K562 (cell line): ENCODE data around the gene B3GALT6. TPM values are rescaled to one million over a fixed set of nuclear protein-coding genes. Genes with fewer than 3 reads are reported as not detected.
A peak's percentile ranks its signal among the peaks of the same experiment; 100 is the strongest.

ENCODE experiments used
- ATAC-seq: fragments of 200-7000 bp; cut with Tn5 transposase; 3 replicates; pipeline ENCODE4 v1.9.1; 2020; ENCODE audit warnings: moderate library complexity
- BruUV-seq: library from RNA; stranded (reverse); fragments of 400-500 nt; replicated peaks from 2 replicates; lab custom pipeline; 2021; lab: Mats Ljungman, UMichigan
- CTCF ChIA-PET: fragments of 300-600 bp; formaldehyde crosslinking; extraction: SDS; loops from one replicate; lab custom pipeline; 2021; ENCODE audit warnings: low intra/inter-chr PET ratio; lab: Yijun Ruan, JAX
- POLR2A ChIA-PET: fragments of 300-600, 350-650 bp; sonication (Branson Sonifier 250); formaldehyde crosslinking; extraction: SDS; loops from one replicate; lab custom pipeline; 2021; ENCODE audit warnings: antibody characterized with exemption, inconsistent platforms; lab: Yijun Ruan, JAX
- DNase-seq, 4 experiments: peaks; one replicate each; pipeline versions ENCODE4 v3.0.0 to v3.0.0-alpha.2; 2011 to 2018; ENCODE audit warnings: low spot score in 3 of 4, mixed read lengths in 3 of 4; ENCODE audit errors: extremely low read depth in 1 of 4
- FAIRE-seq: peaks from 2 replicates; lab custom pipeline; 2011; peaks lifted over from hg19 to GRCh38; lab: Jason Lieb, UNC
- H2AFZ ChIP-seq: 2 replicates; pipeline ENCODE4 v1.6.0; 2011; ENCODE audit warnings: low read depth, low read length, control low read depth, inconsistent platforms
- H3K27ac ChIP-seq: fragments of 200-600 bp; 3 replicates; pipeline ENCODE4 v1.8.0; 2011; ENCODE audit warnings: low read depth, mild to moderate bottlenecking, control low read depth, inconsistent platforms, low read length, moderate library complexity, mixed read lengths; ENCODE audit errors: extremely low read depth
- H3K27me3 ChIP-seq, 2 experiments: fragments of 300-600 bp in 1 of 2; 2 replicates in 1 of 2; 3 replicates in 1 of 2; pipeline versions ENCODE4 v1.6.0 to v1.8.0; 2011; ENCODE audit warnings: inconsistent platforms in 2 of 2, low read length in 2 of 2, mild to moderate bottlenecking in 1 of 2, mixed read lengths in 1 of 2, moderate library complexity in 1 of 2; ENCODE audit not compliant: control insufficient read depth in 2 of 2, insufficient read depth in 2 of 2
- H3K36me3 ChIP-seq: fragments of 300-600 bp; 3 replicates; pipeline ENCODE4 v1.8.0; 2011; ENCODE audit warnings: mild to moderate bottlenecking, low read length, inconsistent platforms; ENCODE audit not compliant: control insufficient read depth, insufficient read depth
- H3K4me1 ChIP-seq, 2 experiments: fragments of 200-600 bp in 1 of 2; replicated peaks in 1 of 2; 2 replicates in 1 of 2; 3 replicates in 1 of 2; pipeline versions ENCODE4 v1.5.1 to v1.8.0; 2011; ENCODE audit warnings: inconsistent platforms in 2 of 2, low read length in 2 of 2, mild to moderate bottlenecking in 1 of 2, mixed read lengths in 1 of 2, moderate library complexity in 1 of 2; ENCODE audit not compliant: control insufficient read depth in 2 of 2, insufficient read depth in 2 of 2
- H3K4me2 ChIP-seq: 2 replicates; pipeline ENCODE4 v1.6.1; 2011; ENCODE audit warnings: low read length, control low read depth, inconsistent platforms, mixed read lengths; ENCODE audit not compliant: insufficient read depth
- H3K4me3 ChIP-seq: fragments of 200-600 bp; sonication (generic), shearing (Covaris generic); 2 replicates; pipeline ENCODE4 v1.5.1; 2016; ENCODE audit warnings: control low read depth, inconsistent platforms
- H3K79me2 ChIP-seq: fragments of 200-600 bp; 3 replicates; pipeline ENCODE4 v1.8.0; 2011; ENCODE audit warnings: low read length, inconsistent platforms; ENCODE audit not compliant: control insufficient read depth, insufficient read depth
- H3K9ac ChIP-seq, 2 experiments: 2 replicates each; pipeline versions ENCODE4 v1.6.0 to v1.6.1; 2011; ENCODE audit warnings: low read depth in 2 of 2, low read length in 2 of 2, control low read depth in 1 of 2, inconsistent platforms in 1 of 2, mild to moderate bottlenecking in 1 of 2, mixed read lengths in 1 of 2; ENCODE audit not compliant: insufficient read depth in 1 of 2
- H3K9me1 ChIP-seq: one replicate; pipeline ENCODE4 v1.6.0; 2011; ENCODE audit warnings: inconsistent platforms, mild to moderate bottlenecking, low read length, moderate library complexity; ENCODE audit not compliant: control insufficient read depth, insufficient read depth
- H3K9me3 ChIP-seq: replicated peaks from 2 replicates; pipeline ENCODE4 v1.5.1; 2011; ENCODE audit warnings: low read depth, low read length, inconsistent platforms; ENCODE audit not compliant: control insufficient read depth, insufficient read depth
- H4K20me1 ChIP-seq: replicated peaks from 2 replicates; pipeline ENCODE4 v1.6.1; 2011; ENCODE audit warnings: low read length, inconsistent platforms, mixed read lengths; ENCODE audit not compliant: control insufficient read depth, insufficient read depth
- NR1H2 ChIP-seq: sonication (generic); formaldehyde crosslinking; IDR thresholded peaks from 2 replicates; pipeline ENCODE4 v1.4.0; 2020; ENCODE audit warnings: mild to moderate bottlenecking, missing genetic modification reagents
- PML ChIP-seq: IDR thresholded peaks from 2 replicates; pipeline ENCODE4 v1.6.1; 2012; ENCODE audit warnings: low read length, inconsistent platforms
- POLR2G ChIP-seq: fragments of 200-400 bp; formaldehyde crosslinking; IDR thresholded peaks from 2 replicates; pipeline ENCODE4 v1.6.1; 2017; ENCODE audit warnings: low read depth, mild to moderate bottlenecking, antibody characterized with exemption, low read length, moderate library complexity
- PRMT5 ChIP-seq: sonication (generic); formaldehyde crosslinking; IDR thresholded peaks from 2 replicates; pipeline ENCODE4 v1.5.0; 2020; ENCODE audit warnings: missing genetic modification reagents
- WHSC1 ChIP-seq: IDR thresholded peaks from one replicate; pipeline ENCODE4 v1.6.1; 2012; ENCODE audit warnings: low read length, control low read depth, inconsistent platforms
- ZNF263 ChIP-seq: sonication (generic); formaldehyde crosslinking; IDR thresholded peaks from 2 replicates; pipeline ENCODE4 v1.8.0; 2022; ENCODE audit warnings: mild to moderate bottlenecking, missing genetic modification reagents, borderline replicate concordance
- WGBS: fragments of 100-300 bp; shearing (Covaris generic); methylation state at CpG from one replicate; pipeline ENCODE4 v1.1.6; 2016; ENCODE audit warnings: low coverage, mixed read lengths; ENCODE audit not compliant: insufficient coverage; ENCODE audit errors: missing lambda C conversion rate; 5-methylcytosine and 5-hydroxymethylcytosine counted together
- in situ Hi-C: fragments of 300-500 bp; cut with MboI; formaldehyde crosslinking; loops from 4 replicates; pipeline ENCODE4 v1.15.0; 2018; ENCODE audit warnings: inconsistent platforms, mixed read lengths
- intact Hi-C: fragments of 100-400 bp; cut with micrococcal nuclease; formaldehyde crosslinking; loops from 2 replicates; pipeline ENCODE4 v1.14.2; 2022
- polyA plus RNA-seq, 8 experiments: library from polyadenylated mRNA; depleted of rRNA in 4 of 8; stranded (reverse) in 5 of 8; unstranded in 3 of 8; fragments of >200 nt; fragmentation: Nextera tagmentation in 2 of 8; fragmentation: Illumina TruSeq in 1 of 8; extraction: Ambion mirVana in 2 of 8; extraction: Trizol in 1 of 8; gene quantifications; 2 replicates each; pipeline versions ENCODE4 v1.2.1 to v1.2.3, GENCODE V29; 2011 to 2014; ENCODE audit warnings: inconsistent platforms in 1 of 8, missing spikeins in 1 of 8
- total RNA-seq, 7 experiments: library from RNA; depleted of rRNA in 6 of 7; stranded (reverse); fragments of >200 nt in 6 of 7; fragmentation: Illumina TruSeq in 2 of 7; extraction: Trizol in 2 of 7; gene quantifications; 2 replicates each; pipeline versions ENCODE4 v1.2.1 to v1.2.3, GENCODE V29; 2011 to 2021; ENCODE audit warnings: low replicate concordance in 1 of 7
- TF ChIP-seq, protein P1 (sequence below): sonication (generic); formaldehyde crosslinking; IDR thresholded peaks from 2 replicates; pipeline ENCODE4 v1.9.0; 2022; ENCODE audit warnings: mild to moderate bottlenecking, missing genetic modification reagents

The B3GALT6 gene
- total and polyA plus RNA-seq, 9 of the 15 experiments (the other 6 are each of a cell fraction or from before 2014, with no cell fraction given) = 0.68 to 29.8 (median 9.9) TPM

DNA sequence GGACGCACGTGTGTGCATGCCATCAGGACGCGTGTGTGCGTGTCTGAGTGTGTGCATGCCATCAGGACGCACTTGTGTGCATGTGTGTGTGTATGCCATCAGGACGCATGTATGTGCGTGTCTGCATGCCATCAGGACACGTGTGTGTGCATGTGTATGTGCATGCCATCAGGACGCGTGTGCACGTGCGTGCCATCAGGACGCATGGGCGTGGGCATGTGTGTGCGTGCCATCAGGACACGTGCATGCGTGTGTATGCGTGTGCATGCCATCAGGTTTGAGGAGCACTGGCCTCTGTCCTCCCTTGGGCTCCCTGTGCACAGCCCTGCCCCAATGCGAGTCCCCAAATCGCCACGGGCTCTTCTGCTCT lies 27.1 kb downstream of the B3GALT6 start:
- intact Hi-C loops = no loop called here
- no peak for FAIRE-seq
- ChIA-PET CTCF (no interaction called here), POLR2A (no interaction called here)
- Histone ChIP-seq H3K9me1 (peaks cover 7% of the 10 kb centered on the region), H3K4me1 (peaks cover 0 to 43% of the 10 kb centered on the region in 2 experiments; a peak in 2 of 5 replicates)
- peak; percentile 44; the same call in 1 of the 2 replicates for TF ChIP-seq POLR2G
- no peak for TF ChIP-seq NR1H2
- peak; percentile 19 for TF ChIP-seq WHSC1
- TF ChIP-seq, protein P1, sequence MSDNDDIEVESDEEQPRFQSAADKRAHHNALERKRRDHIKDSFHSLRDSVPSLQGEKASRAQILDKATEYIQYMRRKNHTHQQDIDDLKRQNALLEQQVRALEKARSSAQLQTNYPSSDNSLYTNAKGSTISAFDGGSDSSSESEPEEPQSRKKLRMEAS (CRISPR knock-in tag) = peak; percentile 11; the same call in 1 of the 2 replicates
- TF ChIP-seq ZNF263 (CRISPR knock-in tag) = 0 out of 2 replicates have a peak, but pooled peaks have one; percentile 20
- no peak for TF ChIP-seq PRMT5
- no peak for TF ChIP-seq PML
- TF ChIP-seq, all 486 proteins: peak for 4
- 97% methylated on average over 22 of the region's 22 CpGs for WGBS
- ATAC-seq (no peak), DNase-seq (no peak)
- BruUV-seq = no TSS peak
- H3K4me2 ChIP-seq = no peak overlapping the region
- H2AFZ ChIP-seq = no peak overlapping the region
- H3K27ac ChIP-seq = no peak overlapping the region
- in situ Hi-C loops = no loop called here
- H3K36me3 ChIP-seq = peaks cover 95% of the 10 kb centered on the region
- H4K20me1 ChIP-seq = peaks cover 8% of the 10 kb centered on the region; the same call in 1 of the 2 replicates
- H3K27me3 ChIP-seq = no peaks in the 10 kb centered on the region
- H3K9ac ChIP-seq = no peak overlapping the region; a peak in 1 of 4 replicates
- no peak overlapping the region for H3K4me3 ChIP-seq
- peaks cover 11% of the 10 kb centered on the region for H3K79me2 ChIP-seq
- H3K9me3 ChIP-seq = no peaks in the 10 kb centered on the region
